22Rv1 (cell line): ENCODE measurements around the gene BOD1L1.

Source experiments
- ZFX ChIP-seq: fragments of 450-650 bp; IDR thresholded peaks from 2 replicates; pipeline ENCODE4 v1.6.1; 2017; ENCODE audit warnings: antibody characterized with exemption, borderline replicate concordance
- TF ChIP-seq, protein P1 (sequence below): fragments of 450-650 bp; IDR thresholded peaks from 2 replicates; pipeline ENCODE4 v1.5.1; 2017; ENCODE audit warnings: mild to moderate bottlenecking

DNA sequence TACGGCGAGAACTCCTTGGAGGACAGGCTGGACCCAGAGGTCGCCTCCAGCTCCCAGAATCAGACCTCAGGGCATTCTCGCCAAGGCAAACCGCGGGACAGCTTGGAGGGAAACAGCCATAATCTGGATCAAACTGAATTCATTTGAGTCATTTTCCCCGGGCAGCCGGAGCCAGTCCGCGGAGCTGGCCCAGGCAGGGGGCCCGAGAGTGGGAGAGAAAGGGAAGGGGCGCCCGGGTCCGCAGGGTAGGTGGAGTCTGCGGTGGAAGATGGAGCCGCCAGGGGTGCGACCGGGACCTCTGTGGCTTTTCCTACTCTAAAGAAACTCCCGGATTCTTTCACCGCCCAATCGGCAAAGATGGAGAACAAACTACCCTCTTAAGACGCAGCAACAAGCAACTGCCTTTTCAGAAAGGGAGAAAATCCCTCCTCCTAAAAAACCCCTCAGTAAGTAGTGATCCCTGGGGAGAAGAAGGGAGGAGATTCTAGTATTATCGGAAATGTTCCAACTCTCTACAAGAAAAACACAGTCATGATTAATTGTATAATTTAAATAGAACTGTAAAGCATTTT lies 88.4 kb downstream of the BOD1L1 start:
- TF ChIP-seq, protein P1, sequence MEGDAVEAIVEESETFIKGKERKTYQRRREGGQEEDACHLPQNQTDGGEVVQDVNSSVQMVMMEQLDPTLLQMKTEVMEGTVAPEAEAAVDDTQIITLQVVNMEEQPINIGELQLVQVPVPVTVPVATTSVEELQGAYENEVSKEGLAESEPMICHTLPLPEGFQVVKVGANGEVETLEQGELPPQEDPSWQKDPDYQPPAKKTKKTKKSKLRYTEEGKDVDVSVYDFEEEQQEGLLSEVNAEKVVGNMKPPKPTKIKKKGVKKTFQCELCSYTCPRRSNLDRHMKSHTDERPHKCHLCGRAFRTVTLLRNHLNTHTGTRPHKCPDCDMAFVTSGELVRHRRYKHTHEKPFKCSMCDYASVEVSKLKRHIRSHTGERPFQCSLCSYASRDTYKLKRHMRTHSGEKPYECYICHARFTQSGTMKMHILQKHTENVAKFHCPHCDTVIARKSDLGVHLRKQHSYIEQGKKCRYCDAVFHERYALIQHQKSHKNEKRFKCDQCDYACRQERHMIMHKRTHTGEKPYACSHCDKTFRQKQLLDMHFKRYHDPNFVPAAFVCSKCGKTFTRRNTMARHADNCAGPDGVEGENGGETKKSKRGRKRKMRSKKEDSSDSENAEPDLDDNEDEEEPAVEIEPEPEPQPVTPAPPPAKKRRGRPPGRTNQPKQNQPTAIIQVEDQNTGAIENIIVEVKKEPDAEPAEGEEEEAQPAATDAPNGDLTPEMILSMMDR, result no peak
- no peak for TF ChIP-seq ZFX
